NCI-H1048 (cell line): ENCODE data around the gene BSG.
"Not testable (repeated sequence)": the region's sequence is repeated elsewhere in the genome, so short reads cannot be mapped to it uniquely, and the experiment has no call there.

ENCODE experiments used
- DNase-seq: peaks from one replicate; lab custom pipeline; 2025; lab: John Stamatoyannopoulos, UW

The BSG gene

GRCh38 chr19:588093-588740 lies 15.8 kb downstream of the BSG start:
- DNase-seq: peak; percentile 51

GRCh38 chr19:588741-589692 lies 16.6 kb downstream of the BSG start:
- no peak for DNase-seq

- no peak for DNase-seq
Observed at GRCh38 chr19:589693-590395, 17.4 kb downstream of the BSG start, which contains the start of gene HCN2. HCN2 (plus strand) TSS chr19:589881; CDS start chr19:589946, 65 bp downstream.

- DNase-seq: no peak
Observed at GRCh38 chr19:590396-590745, 18.0 kb downstream of the BSG start.

GRCh38 chr19:590750-591098 lies 18.3 kb downstream of the BSG start:
- DNase-seq: no peak

- DNase-seq: peak; percentile 15
Observed at GRCh38 chr19:591099-591958, 18.9 kb downstream of the BSG start.

- DNase-seq: no peak
Observed at GRCh38 chr19:592101-592500, 19.7 kb downstream of the BSG start.

GRCh38 chr19:593055-593454 lies 20.7 kb downstream of the BSG start:
- no peak for DNase-seq

GRCh38 chr19:593505-593904 lies 21.1 kb downstream of the BSG start:
- no peak for DNase-seq

- DNase-seq: no peak
Observed at GRCh38 chr19:594265-594870, 22.0 kb downstream of the BSG start.

GRCh38 chr19:595326-596262 lies 23.2 kb downstream of the BSG start:
- DNase-seq: no peak

GRCh38 chr19:596263-596655 lies 23.9 kb downstream of the BSG start:
- DNase-seq: no peak

GRCh38 chr19:597406-598315 lies 25.3 kb downstream of the BSG start:
- DNase-seq: no peak

GRCh38 chr19:601310-601709 lies 28.9 kb downstream of the BSG start:
- DNase-seq: no peak

GRCh38 chr19:601790-602189 lies 29.4 kb downstream of the BSG start:
- no peak for DNase-seq

GRCh38 chr19:602391-603301 lies 30.2 kb downstream of the BSG start:
- DNase-seq: no peak

GRCh38 chr19:603302-603639 lies 30.9 kb downstream of the BSG start:
- not testable (repeated sequence) for DNase-seq

GRCh38 chr19:603779-604178 lies 31.4 kb downstream of the BSG start:
- DNase-seq: not testable (repeated sequence)
